ENCODE measurements around the gene ROMO1.
"Not testable (repeated sequence)": the region's sequence is repeated elsewhere in the genome, so short reads cannot be mapped to it uniquely, and the experiment has no call there.

The ROMO1 gene

GRCh38 chr20:35681960-35682359 is 17.2 kb upstream of the ROMO1 start:
- no peak for DNase-seq

- not testable (repeated sequence) for DNase-seq
These were observed 13.8 kb upstream of the ROMO1 start for GRCh38 chr20:35685368-35685767.

GRCh38 chr20:35686872-35687271 is 12.3 kb upstream of the ROMO1 start:
- DNase-seq = peak; percentile 33

DNA sequence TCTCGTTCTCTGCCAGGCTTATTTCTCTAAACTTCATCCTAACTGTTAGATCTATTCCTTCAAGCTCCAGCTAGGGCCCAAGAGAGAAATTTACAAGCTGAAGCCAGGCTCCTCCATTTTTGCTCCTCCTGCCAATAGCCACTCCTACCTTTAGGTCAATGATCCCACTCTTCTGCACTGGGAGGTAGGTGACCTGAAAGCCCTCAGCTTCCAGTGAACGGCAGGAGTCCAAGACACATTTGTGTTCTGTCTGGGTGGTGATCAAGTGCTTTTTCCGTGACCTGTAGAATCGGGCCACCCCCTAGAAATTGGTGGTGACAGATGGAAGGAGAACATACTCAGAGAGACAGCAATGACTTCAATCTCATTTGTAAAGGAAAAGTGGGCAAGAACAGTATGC is 8.9 kb upstream of the ROMO1 start:
- no peak for DNase-seq

GRCh38 chr20:35695245-35695749 is 3.9 kb upstream of the ROMO1 start:
- no peak for DNase-seq

GRCh38 chr20:35695978-35696377 is 3.2 kb upstream of the ROMO1 start:
- DNase-seq = no peak

DNA sequence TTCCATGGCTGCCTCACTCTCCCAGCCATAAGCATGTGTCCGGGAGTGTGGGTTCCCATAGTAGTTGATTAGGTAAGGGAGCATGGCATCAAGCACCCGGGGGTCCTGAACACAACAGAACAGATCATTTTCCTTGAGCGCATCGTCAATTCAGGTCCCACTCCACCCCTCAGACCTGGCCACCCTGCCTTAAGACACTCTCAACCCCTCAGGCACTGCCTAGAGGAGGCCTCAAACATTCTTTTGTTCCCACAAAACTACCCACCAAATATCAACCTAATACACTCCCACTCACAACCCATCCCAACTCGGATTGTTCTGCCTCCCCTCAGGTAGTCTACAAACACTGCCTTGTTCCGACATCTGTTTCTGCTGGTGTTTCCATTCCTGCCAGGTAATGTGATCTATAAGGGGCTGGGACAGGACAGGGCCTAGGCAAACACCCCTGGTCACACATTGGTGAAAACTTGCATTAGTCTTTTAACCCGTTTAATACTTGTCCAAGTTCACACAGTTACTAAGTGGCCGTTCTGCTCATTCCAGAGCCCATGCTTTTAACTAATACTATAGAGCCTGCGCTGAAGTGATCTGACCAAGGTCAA is 1.4 kb upstream of the ROMO1 start:
- no peak for DNase-seq

DNA sequence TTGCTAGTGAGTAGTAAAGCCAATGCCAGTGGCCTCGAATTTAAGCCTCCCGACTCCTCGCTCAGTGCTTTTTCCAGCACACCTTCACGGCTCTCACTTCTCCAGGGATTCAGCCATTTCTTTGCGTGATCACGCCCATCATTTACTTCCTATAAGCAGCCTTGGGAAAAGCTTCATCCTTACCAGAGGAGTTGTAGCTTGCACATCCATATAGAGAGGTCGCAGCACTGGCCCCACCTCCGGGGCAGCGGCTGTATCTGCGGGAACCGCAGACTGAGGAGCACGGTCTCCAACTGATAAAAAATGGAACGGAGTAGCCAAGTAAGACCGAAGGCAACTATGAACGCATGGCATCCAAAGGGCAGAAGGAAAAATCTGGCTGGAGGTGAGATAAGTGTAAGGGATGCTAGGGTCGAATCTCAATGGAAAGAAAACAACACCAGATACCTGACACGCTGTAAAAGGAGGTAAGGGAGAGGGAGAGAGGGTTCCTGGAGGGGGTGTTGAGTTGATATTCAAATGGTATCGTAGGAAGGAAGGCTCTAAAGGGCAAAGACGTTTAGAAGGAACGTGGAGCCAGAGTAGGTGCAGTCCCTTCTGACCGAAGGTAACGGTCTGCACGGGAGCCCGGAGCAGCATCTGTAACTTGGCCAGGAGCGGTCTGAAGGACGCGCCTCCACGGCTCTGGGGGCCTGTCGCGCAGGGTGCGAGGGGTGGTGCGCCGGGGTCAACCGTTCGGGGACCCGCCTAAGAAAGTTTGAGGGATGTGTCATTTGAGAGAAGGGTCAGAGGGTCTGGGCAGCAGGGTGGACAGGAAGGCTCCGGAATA is 693 bp upstream of the ROMO1 start:
- DNase-seq = peak; percentile 67

GRCh38 chr20:35699957-35700624 is 886 bp downstream of the ROMO1 start:
- DNase-seq = no peak

DNA sequence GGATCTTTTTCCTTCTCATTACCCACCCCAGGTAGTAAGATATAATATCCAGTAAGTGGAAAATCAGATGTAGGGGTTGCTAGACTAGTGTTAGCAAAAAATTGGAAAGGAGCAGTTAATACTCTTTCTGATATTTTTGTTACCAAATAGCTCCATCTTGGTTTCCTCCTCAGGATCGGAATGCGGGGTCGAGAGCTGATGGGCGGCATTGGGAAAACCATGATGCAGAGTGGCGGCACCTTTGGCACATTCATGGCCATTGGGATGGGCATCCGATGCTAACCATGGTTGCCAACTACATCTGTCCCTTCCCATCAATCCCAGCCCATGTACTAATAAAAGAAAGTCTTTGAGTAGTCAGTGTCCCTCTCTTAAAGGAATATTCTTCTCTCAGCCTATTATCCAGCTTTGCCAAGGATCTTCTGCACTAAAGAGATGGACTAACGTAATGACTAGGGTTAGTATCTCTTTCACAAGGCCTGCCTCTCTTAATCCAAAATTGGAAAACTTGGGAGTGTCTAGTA is 1.5 kb downstream of the ROMO1 start:
- DNase-seq = no peak

DNA sequence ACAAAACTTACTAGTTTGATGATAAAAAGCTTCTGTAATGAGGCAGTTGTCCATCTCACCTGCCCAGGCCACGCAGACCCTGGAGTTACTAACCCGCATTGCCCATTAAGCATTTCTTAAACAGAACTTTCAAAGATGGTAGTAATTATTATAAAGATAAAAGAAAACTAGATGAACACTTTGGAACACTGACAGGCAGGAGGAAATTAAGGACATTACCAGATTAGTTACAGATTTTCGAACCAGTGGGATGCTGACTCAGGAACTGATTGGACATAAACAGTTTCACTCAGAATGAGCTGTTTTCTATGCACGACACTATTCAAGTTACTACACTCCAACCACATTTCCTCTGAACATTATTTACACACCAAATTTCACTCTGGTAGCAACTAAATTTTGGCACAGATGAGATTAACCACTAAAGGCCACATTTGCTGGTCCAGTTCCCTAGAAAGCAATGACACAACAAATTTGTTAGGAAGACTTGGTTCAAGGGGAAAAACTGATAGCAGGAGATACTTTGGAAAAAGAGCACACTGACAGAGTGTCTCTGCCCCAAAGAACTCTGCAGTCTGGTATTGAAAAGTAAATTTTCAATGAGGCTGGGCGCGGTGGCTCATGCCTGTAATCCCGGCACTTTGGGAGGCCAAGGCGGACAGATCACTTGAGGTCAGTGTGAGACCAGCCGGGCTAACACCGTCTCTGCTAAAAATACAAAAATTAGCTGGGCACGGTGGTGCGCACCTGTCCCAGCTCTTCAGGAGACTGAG is 3.0 kb downstream of the ROMO1 start:
- DNase-seq = no peak

DNA sequence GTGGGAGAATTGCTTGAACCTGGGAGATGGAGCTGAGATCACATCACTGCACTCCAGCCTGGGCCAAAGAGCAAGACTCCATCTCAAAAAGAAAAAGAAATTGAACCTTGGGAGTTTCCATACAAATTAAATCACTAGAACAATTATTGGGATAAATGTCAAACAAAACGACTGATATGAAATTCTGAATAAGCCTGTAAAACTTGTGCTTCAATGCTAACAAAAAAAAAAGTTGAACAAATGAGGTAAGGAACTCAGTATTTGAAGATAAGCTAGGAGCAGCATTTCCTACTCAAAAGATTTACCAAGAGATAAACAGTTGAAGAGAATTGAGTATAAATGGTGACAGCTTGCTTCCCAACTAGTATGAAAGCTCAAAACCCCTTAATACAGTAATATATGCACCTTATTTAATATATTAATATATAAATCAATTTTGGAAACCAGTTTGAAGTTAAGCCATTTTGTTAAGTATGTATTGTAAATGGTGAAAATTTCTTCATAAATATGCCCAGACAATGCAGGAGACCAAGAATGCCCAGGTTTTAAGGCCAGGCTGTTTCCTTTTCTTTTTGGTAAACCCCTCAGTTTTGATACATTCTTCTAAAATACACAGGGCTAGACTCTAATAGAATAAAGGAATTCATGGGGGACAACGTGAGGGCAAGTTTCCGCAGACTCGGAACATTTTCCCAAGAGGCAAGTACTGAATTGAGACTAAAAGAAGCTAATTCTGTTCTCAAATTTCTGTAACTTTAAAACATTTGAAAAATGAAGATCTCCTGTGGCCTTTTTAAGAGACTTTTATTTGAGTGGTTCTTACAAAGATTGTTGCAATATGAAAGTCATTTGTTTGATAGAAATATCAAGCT is 3.9 kb downstream of the ROMO1 start:
- no peak for DNase-seq

- DNase-seq = no peak
These were observed 5.5 kb downstream of the ROMO1 start for GRCh38 chr20:35704514-35705261.

GRCh38 chr20:35705894-35706293 is 6.7 kb downstream of the ROMO1 start:
- DNase-seq = not testable (repeated sequence)

DNA sequence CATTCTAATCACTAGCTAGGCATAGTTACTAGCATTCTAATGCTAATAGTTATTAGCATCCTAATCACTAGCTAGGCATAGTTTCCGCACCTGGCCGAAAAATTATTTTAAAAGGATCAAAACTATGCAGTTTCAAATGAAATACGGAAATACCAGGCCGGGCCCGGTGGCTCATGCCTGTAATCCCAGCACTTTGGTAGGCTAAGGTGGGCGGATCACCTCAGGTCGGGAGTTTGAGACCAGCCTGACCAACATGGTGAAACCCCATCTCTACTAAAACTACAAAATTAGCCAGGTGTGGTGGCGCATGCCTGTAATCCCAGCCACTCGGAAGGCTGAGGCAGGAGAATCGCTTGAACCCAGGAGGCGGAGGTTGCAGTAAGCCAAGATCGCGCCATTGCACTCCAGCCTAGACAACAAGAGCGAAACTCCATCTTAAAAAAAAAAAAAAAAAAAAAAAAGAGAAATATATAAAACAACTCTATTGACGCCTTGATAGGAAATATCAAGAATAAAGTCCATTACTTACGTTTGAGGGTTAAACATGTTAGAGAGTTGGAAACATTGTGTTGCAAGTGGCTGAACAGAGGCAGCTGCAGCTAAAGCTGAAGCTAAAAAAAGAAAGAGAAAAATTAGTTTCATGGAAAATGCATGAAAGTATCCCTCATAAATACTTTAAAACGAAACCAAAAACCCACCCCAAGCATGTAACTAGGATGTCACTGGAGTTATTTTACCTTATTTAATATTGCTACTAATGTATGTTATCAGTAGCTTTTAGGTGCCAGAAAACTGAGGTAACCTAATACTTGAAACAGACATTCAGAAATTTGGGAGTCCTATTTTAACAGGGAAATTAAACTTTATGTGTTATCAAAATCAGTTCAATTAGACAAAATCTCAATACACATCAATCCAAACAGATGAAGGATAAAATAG is 7.7 kb downstream of the ROMO1 start:
- not testable (repeated sequence) for DNase-seq

DNA sequence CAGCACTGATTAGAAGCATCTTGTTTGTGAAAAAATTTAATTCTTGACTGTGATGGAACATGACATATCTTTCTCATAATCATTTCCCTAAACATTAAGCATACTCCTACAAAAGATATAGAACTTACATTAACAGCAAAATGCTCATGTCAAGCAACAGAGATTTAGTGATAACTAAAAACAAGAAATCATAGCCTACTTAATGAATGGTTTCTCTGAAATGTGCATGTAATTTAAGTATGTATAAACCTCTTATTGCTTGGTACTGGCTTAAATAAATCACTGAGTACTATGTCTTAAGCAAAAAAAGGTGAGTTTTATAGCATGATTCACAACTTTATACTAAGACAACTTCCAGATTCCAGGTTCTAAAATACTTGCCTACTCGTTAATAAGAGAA is 9.3 kb downstream of the ROMO1 start:
- no peak for DNase-seq

DNA sequence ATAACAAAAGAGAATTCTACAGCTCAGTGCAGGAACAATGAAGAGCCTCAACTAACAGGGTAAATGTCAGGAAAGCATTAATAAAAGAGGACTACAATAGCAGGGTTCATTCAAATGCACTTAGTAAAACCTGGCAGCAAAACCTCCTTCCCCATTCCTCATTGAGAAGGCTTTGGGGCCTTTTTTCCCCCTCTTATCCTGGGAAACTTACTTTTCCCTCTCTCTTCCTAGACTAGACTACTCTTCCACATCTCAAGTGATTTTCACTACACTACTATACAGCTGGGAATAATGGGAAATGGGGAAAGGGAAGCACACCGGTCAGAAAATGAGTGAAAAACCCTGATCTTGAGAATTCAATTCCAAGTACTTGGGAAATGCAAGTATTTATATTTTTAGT is 10.1 kb downstream of the ROMO1 start:
- no peak for DNase-seq

DNA sequence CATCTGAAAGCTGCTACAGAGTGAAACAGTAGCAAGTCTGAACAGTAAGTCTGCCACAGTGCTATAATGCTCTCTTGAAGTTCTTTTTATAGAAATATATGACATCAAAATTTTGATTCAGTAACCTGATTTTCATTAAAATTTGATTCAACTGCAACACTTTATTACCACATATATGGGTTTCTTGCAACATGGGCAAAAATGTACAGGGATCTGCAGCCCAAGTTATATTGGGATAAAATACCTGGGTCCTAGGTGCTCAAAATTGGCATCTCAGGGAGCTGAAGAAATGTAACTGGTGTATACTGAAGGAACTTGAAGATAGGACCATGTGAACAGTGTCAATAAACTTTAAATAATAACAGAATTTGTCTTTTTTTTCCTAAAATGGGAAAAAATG is 10.8 kb downstream of the ROMO1 start:
- DNase-seq = no peak

DNA sequence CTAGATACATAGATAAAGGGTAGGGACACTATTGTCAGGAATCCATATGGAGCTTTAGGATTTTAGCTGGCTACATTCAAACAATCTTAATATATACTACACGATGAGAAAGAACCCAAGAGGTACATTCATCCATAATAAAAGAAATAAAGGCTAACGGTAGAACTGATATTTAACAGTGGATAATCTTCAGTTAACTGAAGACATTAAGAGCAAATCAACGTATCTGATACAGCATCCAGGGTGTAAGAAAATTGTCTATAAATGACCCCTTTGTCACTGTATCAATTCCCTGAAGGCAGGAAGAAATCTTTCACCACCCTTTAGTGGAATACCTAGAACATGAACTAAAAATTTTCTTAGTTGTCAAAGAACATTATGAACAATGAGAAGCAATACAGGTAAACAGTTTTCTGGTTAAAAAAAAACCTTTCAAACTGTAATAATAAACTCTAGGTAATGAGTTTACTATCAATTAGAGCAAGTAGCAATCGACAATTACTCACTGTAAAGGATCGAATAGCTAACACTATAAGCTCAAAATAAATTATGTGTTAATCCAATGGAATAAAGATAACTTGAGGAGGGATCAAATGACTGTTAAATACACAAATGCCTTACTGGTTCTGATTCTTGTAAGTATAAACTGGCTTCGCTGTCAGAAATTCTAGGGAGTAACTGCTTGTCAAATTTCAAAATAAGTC is 11.8 kb downstream of the ROMO1 start:
- DNase-seq = no peak

All from hematopoietic multipotent progenitor cell treated with erythropoietin and hydrocortisone succinate and interleukin-3 and kit ligand, for 6 days (in vitro differentiated cells).